LNCaP clone FGC (cell line): ENCODE measurements around the gene REL.

Experiments
- DNase-seq: peaks from one replicate; pipeline ENCODE4 v3.0.0-alpha.2; 2011; ENCODE audit warnings: low read depth
- H3K4me3 ChIP-seq: 2 replicates; pipeline ENCODE4 v1.5.1; 2011; ENCODE audit warnings: mild to moderate bottlenecking, low read depth, low read length, control low read depth
- TF ChIP-seq, protein P1 (sequence below): IDR thresholded peaks from 2 replicates; pipeline ENCODE4 v1.5.1; 2012; ENCODE audit warnings: mild to moderate bottlenecking; ENCODE audit not compliant: control insufficient read depth, insufficient read depth; ENCODE audit errors: extremely low read depth

The REL gene

DNA sequence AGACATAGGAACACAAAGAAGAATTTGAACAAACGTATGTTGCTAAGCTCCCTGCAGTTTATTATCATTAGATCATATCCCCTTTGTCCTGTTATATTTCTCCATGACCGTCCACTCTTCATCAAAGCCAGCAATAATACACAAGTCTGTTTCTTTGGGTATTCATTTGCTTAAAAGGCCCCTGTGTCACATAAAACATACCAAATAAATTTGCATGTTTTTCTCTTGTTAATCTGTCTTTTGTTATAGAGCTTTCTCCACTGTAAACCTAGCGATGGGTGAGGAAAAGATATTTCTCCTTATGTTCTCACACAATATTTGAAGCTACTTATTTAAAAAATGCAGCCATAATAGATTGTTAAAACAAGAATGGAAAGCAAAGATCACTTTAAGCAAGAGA, 42.9 kb upstream of the REL start:
- no peak for DNase-seq
- TF ChIP-seq, protein P1, sequence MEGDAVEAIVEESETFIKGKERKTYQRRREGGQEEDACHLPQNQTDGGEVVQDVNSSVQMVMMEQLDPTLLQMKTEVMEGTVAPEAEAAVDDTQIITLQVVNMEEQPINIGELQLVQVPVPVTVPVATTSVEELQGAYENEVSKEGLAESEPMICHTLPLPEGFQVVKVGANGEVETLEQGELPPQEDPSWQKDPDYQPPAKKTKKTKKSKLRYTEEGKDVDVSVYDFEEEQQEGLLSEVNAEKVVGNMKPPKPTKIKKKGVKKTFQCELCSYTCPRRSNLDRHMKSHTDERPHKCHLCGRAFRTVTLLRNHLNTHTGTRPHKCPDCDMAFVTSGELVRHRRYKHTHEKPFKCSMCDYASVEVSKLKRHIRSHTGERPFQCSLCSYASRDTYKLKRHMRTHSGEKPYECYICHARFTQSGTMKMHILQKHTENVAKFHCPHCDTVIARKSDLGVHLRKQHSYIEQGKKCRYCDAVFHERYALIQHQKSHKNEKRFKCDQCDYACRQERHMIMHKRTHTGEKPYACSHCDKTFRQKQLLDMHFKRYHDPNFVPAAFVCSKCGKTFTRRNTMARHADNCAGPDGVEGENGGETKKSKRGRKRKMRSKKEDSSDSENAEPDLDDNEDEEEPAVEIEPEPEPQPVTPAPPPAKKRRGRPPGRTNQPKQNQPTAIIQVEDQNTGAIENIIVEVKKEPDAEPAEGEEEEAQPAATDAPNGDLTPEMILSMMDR = no peak
- no peak overlapping the region for H3K4me3 ChIP-seq

DNA sequence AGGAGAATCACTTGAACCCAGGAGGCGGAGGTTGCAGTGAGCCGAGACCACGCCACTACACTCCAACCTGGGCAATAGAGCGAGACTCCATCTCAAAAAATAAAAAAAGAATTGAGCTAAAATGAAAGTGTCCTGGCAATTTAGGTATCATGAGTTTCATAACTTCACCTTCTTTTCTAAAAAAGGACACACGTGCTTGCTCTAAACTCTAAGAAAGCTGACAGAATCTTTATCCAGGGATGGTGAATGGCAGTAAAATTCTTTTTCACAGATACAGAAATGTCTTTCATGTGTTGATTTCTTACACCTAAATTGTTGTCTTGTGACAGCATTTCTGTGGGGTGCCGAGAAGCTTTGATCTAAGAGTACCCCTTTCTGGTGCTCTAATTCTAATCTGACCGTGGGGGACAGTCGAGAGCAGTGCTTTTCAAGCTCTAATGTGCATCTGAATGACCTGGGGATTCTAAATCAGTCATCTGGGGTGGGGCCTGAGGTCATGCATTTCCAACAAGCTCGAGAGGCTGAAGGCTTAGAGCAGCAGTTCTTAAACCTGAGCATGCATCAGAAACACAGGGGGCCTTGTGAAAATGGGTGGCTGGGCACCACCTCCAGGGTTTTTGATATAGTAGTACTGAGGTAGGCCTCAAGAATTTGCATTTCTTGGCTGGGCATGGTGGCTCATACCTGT, 42.1 kb upstream of the REL start:
- no peak overlapping the region for H3K4me3 ChIP-seq
- no peak for DNase-seq
- TF ChIP-seq, protein P1 = no peak

DNA sequence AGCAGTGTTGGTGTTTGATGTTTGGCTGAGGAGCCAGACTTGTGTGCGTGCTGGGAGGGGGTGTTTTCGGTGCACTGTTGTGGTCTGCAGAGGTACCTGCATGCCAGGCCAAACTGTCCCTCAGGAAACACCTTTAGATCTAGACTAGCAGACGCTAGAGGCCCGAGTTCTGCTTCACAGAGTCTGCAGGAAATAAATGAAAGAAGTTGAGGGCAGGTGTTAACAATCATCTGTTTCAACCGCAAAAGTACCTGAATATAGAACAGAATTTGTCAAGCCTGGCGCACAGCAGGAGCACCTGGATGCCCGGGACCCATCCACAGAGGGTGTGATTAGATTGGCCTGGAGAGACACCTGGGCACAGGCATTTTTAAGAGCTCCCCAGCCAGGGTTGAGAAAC, 40.5 kb upstream of the REL start:
- H3K4me3 ChIP-seq = no peak overlapping the region
- TF ChIP-seq, protein P1 = no peak
- no peak for DNase-seq

DNA sequence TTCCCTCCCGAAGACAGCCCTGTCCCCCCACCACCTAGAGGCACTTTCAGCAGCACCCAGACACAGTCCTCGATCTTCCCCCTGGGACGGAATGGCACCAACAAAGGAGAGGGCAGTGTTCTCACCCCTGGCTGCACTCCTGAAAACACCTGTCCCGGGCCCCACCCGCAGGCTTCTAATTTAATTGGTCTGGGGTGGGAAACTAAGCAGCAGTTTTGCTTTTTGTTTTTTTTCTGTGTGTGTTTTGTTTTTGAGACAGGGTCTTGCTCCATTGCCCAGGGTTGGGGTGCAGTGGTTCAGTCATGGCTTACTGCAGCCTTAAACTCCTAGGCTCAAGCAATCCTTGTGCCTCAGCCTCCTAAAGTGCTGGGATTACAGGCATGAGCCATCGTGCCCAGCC, 38.4 kb upstream of the REL start:
- no peak overlapping the region for H3K4me3 ChIP-seq
- DNase-seq = no peak
- TF ChIP-seq, protein P1 = no peak

DNA sequence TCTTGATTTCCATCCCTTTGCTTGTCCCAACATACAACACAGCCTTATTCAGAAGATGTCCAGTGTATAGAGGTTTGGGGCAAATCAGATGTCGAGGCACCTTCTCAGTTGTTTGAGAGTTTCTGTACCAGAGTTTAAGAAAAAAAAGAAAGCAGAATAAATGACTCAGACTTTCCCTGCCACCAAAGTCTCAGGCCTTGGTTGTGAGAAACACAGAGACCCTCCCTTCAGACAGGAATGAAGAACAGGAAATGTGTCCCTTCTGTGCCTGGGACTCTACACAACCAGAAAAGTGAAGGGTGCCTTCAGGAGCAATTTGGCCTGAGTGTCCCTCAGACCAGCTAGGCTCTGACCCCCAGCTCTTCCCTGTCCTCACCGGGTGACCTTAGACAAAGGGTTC, 37.3 kb upstream of the REL start:
- TF ChIP-seq, protein P1 = no peak
- H3K4me3 ChIP-seq = no peak overlapping the region
- no peak for DNase-seq

DNA sequence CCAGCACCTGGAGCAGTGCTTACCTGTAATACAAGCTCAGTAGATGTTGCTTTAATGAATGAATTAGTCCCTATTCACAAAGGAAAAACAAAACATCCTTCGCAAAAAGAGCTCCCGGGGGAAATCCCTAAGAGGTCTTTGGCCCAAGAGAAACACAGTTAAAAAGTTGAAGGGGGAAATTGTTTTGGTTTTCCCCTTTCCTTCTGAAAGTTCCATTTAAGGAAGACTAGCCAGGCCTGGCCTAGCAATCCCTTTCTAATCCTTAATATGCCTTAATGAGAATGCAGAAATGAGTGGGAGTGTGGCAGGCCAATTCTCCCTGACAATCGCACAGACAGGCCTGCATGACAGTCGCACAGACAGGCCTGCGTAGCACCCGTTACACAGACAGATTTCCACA, 33.5 kb upstream of the REL start:
- DNase-seq = no peak
- no peak overlapping the region for H3K4me3 ChIP-seq
- TF ChIP-seq, protein P1 = no peak

DNA sequence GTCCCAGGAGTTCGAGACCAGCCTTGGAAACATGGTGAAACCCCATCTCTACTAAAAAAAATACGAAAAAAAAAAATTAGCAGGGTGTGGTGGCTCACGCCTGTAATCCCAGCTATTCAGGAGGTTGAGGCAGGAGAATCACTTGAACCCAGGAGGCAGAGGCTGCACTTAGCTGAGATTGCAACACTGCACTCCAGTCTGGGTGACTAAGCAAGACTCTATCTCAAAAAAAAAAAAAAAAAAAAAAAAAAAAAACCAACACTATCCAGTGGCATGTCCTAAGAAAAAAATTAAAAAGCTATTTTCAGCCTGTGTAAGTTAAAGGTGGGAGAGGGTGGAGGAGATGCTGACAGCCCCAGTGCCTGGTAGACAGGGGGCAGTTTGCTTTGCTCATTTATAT, 32.2 kb upstream of the REL start:
- TF ChIP-seq, protein P1 = no peak
- DNase-seq = no peak
- H3K4me3 ChIP-seq = no peak overlapping the region
